ENCODE results near the gene MBTPS1.

The MBTPS1 gene

GRCh38 chr16:84015399-84015798, 101.3 kb downstream of the MBTPS1 start:
- Histone ChIP-seq H3K27ac (ENCODE audit: extremely low read depth, low read depth, low read length) (no peak overlapping the region), H3K4me1 (ENCODE audit: control insufficient read depth, insufficient read depth, low read length) (no peaks in the 10 kb centered on the region), H3K9me3 (ENCODE audit: control insufficient read depth, insufficient read depth, low read depth, low read length) (no peaks in the 10 kb centered on the region), H3K36me3 (ENCODE audit: control insufficient read depth in 2 of 2, insufficient read depth in 1 of 2, low read length in 2 of 2) (no peaks in the 10 kb centered on the region), H3K4me3 (ENCODE audit: low read depth, low read length) (no peak overlapping the region)
- TF ChIP-seq ZNF701 (tag by site-specific recombination; IDR thresholded peaks at IDR 0.05), result no peak
- TF ChIP-seq ZNF621 (tag by site-specific recombination; IDR thresholded peaks at IDR 0.05), result no peak
- TF ChIP-seq ZNF132 (tag by site-specific recombination; IDR thresholded peaks at IDR 0.05; ENCODE audit: borderline replicate concordance), result no peak
- TF ChIP-seq ZNF830 (tag by site-specific recombination; IDR thresholded peaks at IDR 0.05; ENCODE audit: low read depth), result no peak
- TF ChIP-seq ZNF404 (tag by site-specific recombination; IDR thresholded peaks at IDR 0.05), result no peak
- TF ChIP-seq ZNF521 (tag by site-specific recombination; IDR thresholded peaks at IDR 0.05), result no peak
- no peak for TF ChIP-seq ZNF221 (tag by site-specific recombination; IDR thresholded peaks at IDR 0.05; ENCODE audit: borderline replicate concordance)
- no peak for TF ChIP-seq ZNF10 (tag by site-specific recombination; IDR thresholded peaks at IDR 0.05)
- no peak for TF ChIP-seq ZNF18 (tag by site-specific recombination; IDR thresholded peaks at IDR 0.05)
- no peak for TF ChIP-seq ZNF596 (tag by site-specific recombination; IDR thresholded peaks at IDR 0.05)
- TF ChIP-seq ZNF529 (tag by site-specific recombination; IDR thresholded peaks at IDR 0.05; ENCODE audit: insufficient replicate concordance), result no peak
- no peak for TF ChIP-seq ELK4 (IDR thresholded peaks at IDR 0.05; ENCODE audit: borderline replicate concordance, low read depth, low read length)
- TF ChIP-seq TCF7L2 (IDR thresholded peaks at IDR 0.05; ENCODE audit: borderline replicate concordance, low read depth, low read length), result no peak
- no peak for TF ChIP-seq SP7 (tag by site-specific recombination; IDR thresholded peaks at IDR 0.05)
- POLR2A ChIA-PET, result no interaction called here
- CTCF ChIA-PET, result interaction anchor here (1.6 kb wide), 1 partner anchor 28 kb away, joined by 4 read pairs; no protein-coding TSS in a partner anchor

GRCh38 chr16:84014570-84015327, 102.0 kb downstream of the MBTPS1 start:
- Histone ChIP-seq H3K4me3 (ENCODE audit: low read depth, low read length) (no peak overlapping the region), H3K27ac (ENCODE audit: extremely low read depth, low read depth, low read length) (no peak overlapping the region), H3K9me3 (ENCODE audit: control insufficient read depth, insufficient read depth, low read depth, low read length) (no peaks in the 10 kb centered on the region), H3K36me3 (ENCODE audit: control insufficient read depth in 2 of 2, insufficient read depth in 1 of 2, low read length in 2 of 2) (no peaks in the 10 kb centered on the region), H3K4me1 (ENCODE audit: control insufficient read depth, insufficient read depth, low read length) (no peaks in the 10 kb centered on the region)
- CTCF ChIA-PET, result interaction anchor here (0.6 to 1.8 kb wide), 12 partner anchors 11 to 88 kb away, joined by 3 to 10 read pairs (median 4); no protein-coding TSS in a partner anchor
- POLR2A ChIA-PET, result interaction anchor here (0.6 to 1.5 kb wide), 8 partner anchors 9 to 207 kb away, joined by 3 to 13 read pairs (median 4); partner anchors contain the start of genes HSBP1, MBTPS1 and SLC38A8
- no peak for TF ChIP-seq ZNF843 (tag by site-specific recombination; IDR thresholded peaks at IDR 0.05)
- TF ChIP-seq ZNF341 (tag by site-specific recombination; IDR thresholded peaks at IDR 0.05; ENCODE audit: low read depth), result peak; percentile 96
- 0 out of 2 replicates have a peak, but pooled peaks have one; percentile 2 for TF ChIP-seq PRDM10 (tag by site-specific recombination; IDR thresholded peaks at IDR 0.05)
- TF ChIP-seq ZFHX2 (tag by site-specific recombination; conservative IDR thresholded peaks at IDR 0.05), result 0 out of 2 replicates have a peak, but pooled peaks have one; percentile 11

Data from HEK293 (cell line).